HFFc6 (cell line): Measurements from ENCODE around the gene SLC32A1. TPM values are rescaled to one million over a fixed set of nuclear protein-coding genes. Genes with fewer than 3 reads are reported as not detected.
A peak's percentile ranks its signal among the peaks of the same experiment; 100 is the strongest.

Source experiments
- DNase-seq: peaks from one replicate; pipeline ENCODE4 v3.0.0-alpha.2; 2018
- H3K27ac Mint-ChIP-seq: 2 replicates; pipeline ENCODE4 v1.8.0; 2020; ENCODE audit warnings: mild to moderate bottlenecking, mixed read lengths
- H3K27me3 Mint-ChIP-seq: 2 replicates; pipeline ENCODE4 v1.8.0; 2021; ENCODE audit warnings: mild to moderate bottlenecking, moderate library complexity, mixed read lengths; ENCODE audit not compliant: insufficient read depth
- H3K36me3 Mint-ChIP-seq: 2 replicates; pipeline ENCODE4 v1.8.0; 2021; ENCODE audit warnings: low read depth, mixed read lengths
- H3K4me1 Mint-ChIP-seq: 2 replicates; pipeline ENCODE4 v1.8.0; 2020; ENCODE audit warnings: low read depth, mixed read lengths
- H3K4me3 Mint-ChIP-seq: 2 replicates; pipeline ENCODE4 v1.8.0; 2020; ENCODE audit warnings: mild to moderate bottlenecking, moderate library complexity, mixed read lengths
- H3K9me3 Mint-ChIP-seq: 2 replicates; pipeline ENCODE4 v1.8.0; 2020; ENCODE audit warnings: mild to moderate bottlenecking, mixed read lengths
- total RNA-seq, 6 experiments: library from RNA; stranded (reverse); fragmentation: NEBNext Ultra II Directional; extraction: Animal tissue kit (Norgen Biotek cat#: 25700); gene quantifications; 2 replicates in 1 of 6; 3 replicates in 5 of 6; pipeline ENCODE4 v1.2.3, GENCODE V29; 2021
- TF ChIP-seq, protein P1 (sequence below): fragments of 200-600 bp; sonication (generic); IDR thresholded peaks from 2 replicates; pipeline ENCODE4 v1.5.0; 2021; ENCODE audit warnings: antibody characterized with exemption, mild to moderate bottlenecking

The SLC32A1 gene
- total RNA-seq, 6 experiments from 2014 or later: not detected

DNA sequence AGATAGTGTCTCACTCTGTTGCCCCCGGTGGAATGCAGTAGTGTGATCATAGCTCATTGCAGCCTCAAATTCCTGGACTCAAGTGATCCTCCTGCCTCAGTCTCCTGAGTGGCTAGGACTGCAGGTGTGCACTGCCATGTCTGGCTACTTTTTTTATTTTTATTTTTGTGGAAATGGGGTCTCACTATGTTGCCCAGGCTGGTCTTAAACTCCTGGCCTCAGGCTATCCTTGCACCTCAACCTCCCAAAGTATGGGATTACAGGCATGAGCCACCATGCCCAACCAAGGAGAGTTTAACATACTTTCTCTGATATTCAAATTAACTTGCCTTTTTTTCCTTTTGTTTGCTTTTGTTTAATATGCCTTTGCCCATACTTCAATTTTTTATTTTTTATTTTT is 13.6 kb downstream of the SLC32A1 start:
- TF ChIP-seq, protein P1, sequence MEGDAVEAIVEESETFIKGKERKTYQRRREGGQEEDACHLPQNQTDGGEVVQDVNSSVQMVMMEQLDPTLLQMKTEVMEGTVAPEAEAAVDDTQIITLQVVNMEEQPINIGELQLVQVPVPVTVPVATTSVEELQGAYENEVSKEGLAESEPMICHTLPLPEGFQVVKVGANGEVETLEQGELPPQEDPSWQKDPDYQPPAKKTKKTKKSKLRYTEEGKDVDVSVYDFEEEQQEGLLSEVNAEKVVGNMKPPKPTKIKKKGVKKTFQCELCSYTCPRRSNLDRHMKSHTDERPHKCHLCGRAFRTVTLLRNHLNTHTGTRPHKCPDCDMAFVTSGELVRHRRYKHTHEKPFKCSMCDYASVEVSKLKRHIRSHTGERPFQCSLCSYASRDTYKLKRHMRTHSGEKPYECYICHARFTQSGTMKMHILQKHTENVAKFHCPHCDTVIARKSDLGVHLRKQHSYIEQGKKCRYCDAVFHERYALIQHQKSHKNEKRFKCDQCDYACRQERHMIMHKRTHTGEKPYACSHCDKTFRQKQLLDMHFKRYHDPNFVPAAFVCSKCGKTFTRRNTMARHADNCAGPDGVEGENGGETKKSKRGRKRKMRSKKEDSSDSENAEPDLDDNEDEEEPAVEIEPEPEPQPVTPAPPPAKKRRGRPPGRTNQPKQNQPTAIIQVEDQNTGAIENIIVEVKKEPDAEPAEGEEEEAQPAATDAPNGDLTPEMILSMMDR: no peak
- no peak overlapping the region for H3K27ac Mint-ChIP-seq
- H3K4me3 Mint-ChIP-seq: no peak overlapping the region
- no peaks in the 10 kb centered on the region for H3K36me3 Mint-ChIP-seq
- peaks cover 52% of the 10 kb centered on the region for H3K27me3 Mint-ChIP-seq
- no peak for DNase-seq
- H3K9me3 Mint-ChIP-seq: no peaks in the 10 kb centered on the region
- H3K4me1 Mint-ChIP-seq: no peaks in the 10 kb centered on the region

DNA sequence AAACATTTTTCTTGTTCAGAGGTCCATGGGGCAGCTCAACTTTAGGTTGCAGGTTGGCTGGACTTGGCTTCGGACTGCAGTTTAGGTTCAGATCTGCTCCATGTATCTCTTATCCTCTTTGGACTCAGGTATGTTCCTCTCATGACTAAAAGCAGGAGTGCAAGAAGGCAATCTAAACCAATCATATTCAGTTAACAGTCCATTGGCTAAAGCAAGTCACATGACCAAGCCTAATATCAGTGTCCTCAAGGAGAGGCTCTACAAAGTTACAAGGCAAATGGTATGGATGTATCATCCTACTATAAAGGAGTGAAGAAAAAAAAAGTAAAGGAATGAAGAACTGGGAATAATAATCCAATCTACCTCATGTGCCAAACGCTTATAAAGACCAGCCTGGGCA is 21.5 kb downstream of the SLC32A1 start:
- no peaks in the 10 kb centered on the region for H3K36me3 Mint-ChIP-seq
- peaks cover 23% of the 10 kb centered on the region for H3K4me1 Mint-ChIP-seq
- no peak overlapping the region for H3K27ac Mint-ChIP-seq
- H3K9me3 Mint-ChIP-seq: no peaks in the 10 kb centered on the region
- no peak overlapping the region for H3K4me3 Mint-ChIP-seq
- H3K27me3 Mint-ChIP-seq: peaks cover 22% of the 10 kb centered on the region
- no peak for DNase-seq
- TF ChIP-seq, protein P1: no peak

DNA sequence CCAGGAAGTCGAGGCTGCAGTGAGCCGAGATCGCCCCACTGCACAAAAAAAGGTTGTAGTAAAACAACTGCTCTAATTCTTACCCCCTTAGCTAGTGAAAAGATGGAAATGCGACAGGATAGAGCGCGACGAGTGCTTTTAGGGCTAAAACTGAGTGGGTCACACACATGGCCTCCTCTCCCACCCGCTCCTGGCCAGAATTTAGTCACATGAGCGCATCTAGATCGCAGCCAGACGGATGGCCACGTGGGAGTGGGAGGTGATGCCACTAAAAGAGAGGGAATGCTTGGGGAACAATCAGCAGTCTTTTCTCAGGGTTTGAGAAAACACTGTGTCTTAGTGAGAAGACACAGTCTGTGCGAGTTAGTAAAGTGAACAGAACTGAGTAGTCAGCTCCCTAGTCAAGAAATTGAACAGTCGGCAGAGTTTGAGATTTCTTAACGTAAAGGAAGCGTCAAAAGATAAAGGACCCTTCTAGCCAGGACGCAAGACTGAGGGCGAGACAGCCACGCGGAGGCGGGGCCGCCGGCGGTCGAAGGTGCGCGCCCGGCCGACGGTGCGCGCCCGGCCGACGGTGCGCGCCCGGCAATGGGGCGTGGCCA is 23.3 kb downstream of the SLC32A1 start:
- Mint-ChIP-seq H3K9me3 (no peaks in the 10 kb centered on the region), H3K27me3 (peaks cover 13% of the 10 kb centered on the region; the same call in 1 of the 2 replicates), H3K36me3 (no peaks in the 10 kb centered on the region), H3K4me1 (peaks cover 23% of the 10 kb centered on the region), H3K4me3 (peak overlapping the region; percentile 98), H3K27ac (peak overlapping the region; percentile 95; the same call in 1 of the 2 replicates)
- no peak for DNase-seq
- TF ChIP-seq, protein P1: no peak

DNA sequence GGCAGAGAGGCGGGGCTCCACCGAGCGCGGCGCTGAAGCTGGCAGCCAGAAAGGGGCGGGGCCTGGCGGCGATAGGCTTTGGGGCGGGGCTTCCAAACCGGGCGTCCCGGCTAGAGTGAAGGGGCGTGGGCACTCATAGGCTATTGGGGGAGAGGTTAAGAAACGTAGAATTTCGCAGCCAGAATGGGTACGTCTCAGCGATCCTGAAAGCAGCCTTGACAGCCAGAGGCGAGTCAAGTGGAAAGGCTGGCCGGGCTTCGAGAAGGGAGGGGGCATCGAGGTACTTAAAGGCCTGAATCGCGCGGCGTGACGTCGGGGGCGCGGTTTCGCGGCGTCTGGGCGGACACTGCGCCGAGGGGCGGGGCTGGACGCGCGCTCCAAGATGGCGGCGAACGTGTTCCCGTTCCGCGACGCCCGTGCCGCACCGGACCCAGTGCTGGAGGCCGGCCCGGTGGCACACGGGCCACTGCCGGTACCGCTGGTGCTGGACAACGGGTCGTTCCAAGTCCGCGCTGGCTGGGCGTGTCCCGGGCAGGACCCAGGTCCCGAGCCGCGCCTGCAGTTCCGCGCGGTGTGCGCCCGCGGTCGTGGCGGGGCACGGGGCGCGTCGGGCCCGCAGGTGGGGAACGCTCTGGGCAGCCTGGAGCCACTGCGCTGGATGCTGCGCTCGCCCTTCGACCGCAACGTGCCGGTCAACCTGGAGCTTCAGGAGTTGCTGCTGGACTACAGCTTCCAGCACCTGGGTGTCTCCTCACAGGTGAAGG is 24.0 kb downstream of the SLC32A1 start, which contains the start of gene ACTR5:
Gene ACTR5, plus strand, starts transcription at position 364 of the 764 bp plus-strand sequence. Its CDS starts 19 bp downstream, at position 383.
- DNase-seq: peak; percentile 81
- Mint-ChIP-seq H3K4me1 (peaks cover 23% of the 10 kb centered on the region), H3K36me3 (no peaks in the 10 kb centered on the region), H3K4me3 (peak within 1 kb of the TSS; percentile 98), H3K27me3 (peaks cover 11% of the 10 kb centered on the region; the same call in 1 of the 2 replicates), H3K9me3 (no peaks in the 10 kb centered on the region), H3K27ac (peak within 1 kb of the TSS; percentile 95)
- TF ChIP-seq, protein P1: no peak

DNA sequence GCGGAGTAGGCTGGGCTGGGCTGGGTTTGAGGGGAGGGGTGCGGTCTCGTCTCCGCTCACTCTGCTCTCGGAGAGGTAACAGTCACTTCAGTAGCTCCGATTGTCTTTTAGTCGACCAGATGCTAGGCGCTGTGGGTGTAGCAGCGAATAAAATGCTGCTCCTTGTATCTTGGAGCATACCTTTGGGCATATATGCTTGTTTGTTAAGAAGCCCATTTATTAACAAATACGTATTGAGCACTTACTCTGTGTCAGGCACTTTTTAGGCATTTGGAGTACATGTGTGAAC is 24.5 kb downstream of the SLC32A1 start:
- H3K27me3 Mint-ChIP-seq: peaks cover 5% of the 10 kb centered on the region; the same call in 1 of the 2 replicates
- H3K4me3 Mint-ChIP-seq: peak overlapping the region; percentile 92
- H3K9me3 Mint-ChIP-seq: no peaks in the 10 kb centered on the region
- no peaks in the 10 kb centered on the region for H3K36me3 Mint-ChIP-seq
- TF ChIP-seq, protein P1: no peak
- H3K27ac Mint-ChIP-seq: peak overlapping the region; percentile 56; the same call in 1 of the 2 replicates
- peaks cover 23% of the 10 kb centered on the region for H3K4me1 Mint-ChIP-seq
- DNase-seq: no peak
